ENCODE measurements around the gene FOXN3. TPM values are rescaled to one million over a fixed set of nuclear protein-coding genes. Genes with fewer than 3 reads are reported as not detected.

Gene FOXN3
- total and polyA plus RNA-seq, 2 donors (not counting 3 experiments of a cell fraction or from before 2014, with no cell fraction given) = 16.9 to 41.8 TPM

DNA sequence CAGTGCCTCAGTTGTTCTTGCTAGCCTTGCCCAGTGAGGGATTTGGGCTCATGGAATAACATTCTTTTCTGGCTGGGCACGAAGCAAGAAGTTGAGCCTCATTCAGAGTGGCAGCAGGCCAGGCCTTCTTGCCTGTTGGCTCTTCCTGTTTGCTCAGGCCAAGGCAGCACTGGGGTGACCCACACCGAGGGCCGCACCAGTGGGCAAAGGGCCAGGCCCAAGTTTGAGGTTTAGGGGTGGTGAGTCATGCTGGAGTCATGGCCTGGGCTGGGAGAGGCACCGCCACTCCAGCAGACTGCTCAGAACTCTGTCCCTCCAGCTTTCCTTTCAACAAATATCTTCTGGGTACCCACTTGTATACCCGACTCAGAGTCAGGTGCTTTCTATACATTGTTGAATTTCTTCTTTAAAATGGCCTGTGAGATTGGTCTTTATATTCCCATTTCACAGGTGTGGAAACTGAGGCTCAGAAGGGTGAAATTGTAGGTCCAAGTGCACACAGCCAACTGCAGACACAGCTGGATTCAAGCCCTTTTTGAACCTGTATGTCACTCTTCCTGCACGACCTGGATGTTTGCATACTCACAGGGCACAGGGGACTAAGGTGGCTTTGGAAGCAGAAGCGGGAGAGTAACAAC, 279.4 kb downstream of the FOXN3 start:
- H4K20me1 ChIP-seq (replicated peaks; ENCODE audit: control insufficient read depth, extremely low read depth, insufficient read depth, low read length) = no peaks in the 10 kb centered on the region
- H3K9me3 ChIP-seq (replicated peaks; ENCODE audit: control insufficient read depth, insufficient read depth, low read length) = no peaks in the 10 kb centered on the region
- peaks cover 6% of the 10 kb centered on the region for H3K4me1 ChIP-seq (ENCODE audit: control insufficient read depth, extremely low read depth, insufficient read depth, low read length)
- H3K4me2 ChIP-seq (ENCODE audit: insufficient read depth, low read length) = peak overlapping the region; percentile 7
- CTCF ChIA-PET = interaction anchor here (0.6 to 1.2 kb wide), 3 partner anchors 21 to 111 kb away, joined by 3 read pairs; no protein-coding TSS in a partner anchor
- POLR2A ChIA-PET = no interaction called here
- no peaks in the 10 kb centered on the region for H3K9me1 ChIP-seq (replicated peaks; ENCODE audit: control insufficient read depth, extremely low read depth, insufficient read depth, low read length)
- BruUV-seq (replicated peaks) = no TSS peak
- no peak overlapping the region for H2AFZ ChIP-seq (ENCODE audit: low read depth, low read length)
- TF ChIP-seq MYC (IDR thresholded peaks at IDR 0.05; ENCODE audit: low read depth, low read length) (no peak), JUN (IDR thresholded peaks at IDR 0.05; ENCODE audit: borderline replicate concordance, insufficient read depth, insufficient read length, low read depth) (peak; percentile 56), GATA2 (IDR thresholded peaks at IDR 0.05; ENCODE audit: insufficient read depth, insufficient read length, low read depth, low read length) (no peak), POLR2A (IDR thresholded peaks at IDR 0.05; ENCODE audit: low read depth, low read length) (no peak), EZH2 (IDR thresholded peaks at IDR 0.05; ENCODE audit: borderline replicate concordance, low read depth, low read length, severe bottlenecking) (no peak), POLR2AphosphoS5 (IDR thresholded peaks at IDR 0.05; ENCODE audit: insufficient read depth, low read depth, low read length) (peak; percentile 48), FOS (IDR thresholded peaks at IDR 0.05; ENCODE audit: borderline replicate concordance, insufficient read depth, low read length) (peak; percentile 95)
- TF ChIP-seq, protein P1, sequence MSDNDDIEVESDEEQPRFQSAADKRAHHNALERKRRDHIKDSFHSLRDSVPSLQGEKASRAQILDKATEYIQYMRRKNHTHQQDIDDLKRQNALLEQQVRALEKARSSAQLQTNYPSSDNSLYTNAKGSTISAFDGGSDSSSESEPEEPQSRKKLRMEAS (IDR thresholded peaks at IDR 0.05; ENCODE audit: insufficient read depth, insufficient read length) = no peak
- TF ChIP-seq, protein P2, sequence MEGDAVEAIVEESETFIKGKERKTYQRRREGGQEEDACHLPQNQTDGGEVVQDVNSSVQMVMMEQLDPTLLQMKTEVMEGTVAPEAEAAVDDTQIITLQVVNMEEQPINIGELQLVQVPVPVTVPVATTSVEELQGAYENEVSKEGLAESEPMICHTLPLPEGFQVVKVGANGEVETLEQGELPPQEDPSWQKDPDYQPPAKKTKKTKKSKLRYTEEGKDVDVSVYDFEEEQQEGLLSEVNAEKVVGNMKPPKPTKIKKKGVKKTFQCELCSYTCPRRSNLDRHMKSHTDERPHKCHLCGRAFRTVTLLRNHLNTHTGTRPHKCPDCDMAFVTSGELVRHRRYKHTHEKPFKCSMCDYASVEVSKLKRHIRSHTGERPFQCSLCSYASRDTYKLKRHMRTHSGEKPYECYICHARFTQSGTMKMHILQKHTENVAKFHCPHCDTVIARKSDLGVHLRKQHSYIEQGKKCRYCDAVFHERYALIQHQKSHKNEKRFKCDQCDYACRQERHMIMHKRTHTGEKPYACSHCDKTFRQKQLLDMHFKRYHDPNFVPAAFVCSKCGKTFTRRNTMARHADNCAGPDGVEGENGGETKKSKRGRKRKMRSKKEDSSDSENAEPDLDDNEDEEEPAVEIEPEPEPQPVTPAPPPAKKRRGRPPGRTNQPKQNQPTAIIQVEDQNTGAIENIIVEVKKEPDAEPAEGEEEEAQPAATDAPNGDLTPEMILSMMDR (IDR thresholded peaks at IDR 0.05; ENCODE audit: extremely low read depth in 1 of 2, insufficient read depth in 1 of 2, low read depth in 1 of 2, low read length in 2 of 2) = no peak
- FAIRE-seq (peak; percentile 85), DNase-seq (ENCODE audit: low read depth, low spot score) (peak; percentile 79)
- intact Hi-C loops (cut with micrococcal nuclease) = loop anchor here (2.0 kb wide), 1 partner anchor 97 kb away; no protein-coding TSS in a partner anchor
- H3K4me3 ChIP-seq (replicated peaks in 1 of 3; ENCODE audit: insufficient read depth in 1 of 3, low read depth in 1 of 3, low read length in 3 of 3) = no peak overlapping the region
- dilution Hi-C loops (cut with MboI; ENCODE audit: extremely low pct_ligation_motif_present, low sequenced_read_pairs) = no loop called here
- H3K36me3 ChIP-seq (ENCODE audit: control insufficient read depth in 2 of 2, extremely low read depth in 1 of 2, insufficient read depth in 2 of 2, low read length in 2 of 2) = no peaks in the 10 kb centered on the region
- H3K27me3 ChIP-seq (ENCODE audit: control insufficient read depth in 2 of 2, insufficient read depth in 2 of 2, low read length in 2 of 2) = peaks cover 0 to 3% of the 10 kb centered on the region in 2 experiments
- no peaks in the 10 kb centered on the region for H3K79me2 ChIP-seq (ENCODE audit: control insufficient read depth, insufficient read depth, low read length)
- no peak overlapping the region for H3K27ac ChIP-seq (ENCODE audit: insufficient read depth, low read depth, low read length)
- H3K9ac ChIP-seq (replicated peaks; ENCODE audit: extremely low read depth, insufficient read depth, low read length) = no peak overlapping the region
